B cell (primary cell): ENCODE results near the gene KAZN. TPM values are rescaled to one million over a fixed set of nuclear protein-coding genes. Genes with fewer than 3 reads are reported as not detected.

Source experiments
- ATAC-seq: fragments of 200-7000 bp; cut with Tn5 transposase; one replicate; pipeline ENCODE4 v1.10.0; 2021; ENCODE audit warnings: low read depth, mild to moderate bottlenecking, moderate number of reproducible peaks, moderate library complexity
- CTCF ChIA-PET: fragments of 350-600 bp; sonication (Branson Sonifier 250); formaldehyde crosslinking; loops from one replicate; lab custom pipeline; 2021; ENCODE audit warnings: antibody characterized with exemption, inconsistent platforms; lab: Charles Lee
- POLR2A ChIA-PET: fragments of 350-600 bp; sonication (Branson Sonifier 250); formaldehyde crosslinking; loops from one replicate; lab custom pipeline; 2021; ENCODE audit warnings: antibody characterized with exemption; lab: Charles Lee
- DNase-seq: peaks from one replicate; pipeline ENCODE4 v3.0.0; 2013
- H2AFZ ChIP-seq: 2 replicates; pipeline ENCODE4 v1.6.1; 2012; ENCODE audit warnings: mild to moderate bottlenecking, low read depth, low read length; ENCODE audit not compliant: insufficient read depth, poor library complexity, severe bottlenecking
- H3K27ac ChIP-seq, 2 donors: 1 replicate in 1 of 2; 2 replicates in 1 of 2; pipeline ENCODE4 v1.5.1; 2012 to 2013; ENCODE audit warnings: low read length in 2 of 2, mild to moderate bottlenecking in 2 of 2, moderate library complexity in 1 of 2
- H3K27me3 ChIP-seq, 4 experiments: fragments of 200-600 bp in 1 of 4; sonication (generic) in 1 of 4; replicated peaks in 1 of 4; 1 replicate in 2 of 4; 2 replicates in 2 of 4; pipeline versions ENCODE4 v1.6.1 to v1.7.0; 2013 to 2016; ENCODE audit warnings: low read length in 3 of 4, mild to moderate bottlenecking in 2 of 4, mixed read lengths in 1 of 4, moderate library complexity in 1 of 4; ENCODE audit not compliant: insufficient read depth in 4 of 4, control insufficient read depth in 3 of 4; ENCODE audit errors: control extremely low read depth in 1 of 4
- H3K36me3 ChIP-seq, 2 experiments: replicated peaks in 1 of 2; 1 replicate in 1 of 2; 2 replicates in 1 of 2; pipeline versions ENCODE4 v1.6.1 to v1.7.1; 2013; ENCODE audit warnings: low read length in 1 of 2; ENCODE audit not compliant: insufficient read depth in 2 of 2, control insufficient read depth in 1 of 2; ENCODE audit errors: control extremely low read depth in 1 of 2, extremely low read depth in 1 of 2
- H3K4me1 ChIP-seq, 2 donors: fragments of 200-600 bp in 1 of 2; sonication (generic) in 1 of 2; 1 replicate in 1 of 2; 2 replicates in 1 of 2; pipeline versions ENCODE4 v1.5.1 to v1.6.1; 2013 to 2017; ENCODE audit warnings: low read length in 2 of 2; ENCODE audit not compliant: control insufficient read depth in 2 of 2, insufficient read depth in 2 of 2
- H3K4me2 ChIP-seq: replicated peaks from 2 replicates; pipeline ENCODE3; 2012; ENCODE audit warnings: mild to moderate bottlenecking, low read depth, low read length; ENCODE audit not compliant: poor library complexity, severe bottlenecking
- H3K4me3 ChIP-seq, 5 experiments: fragments of 200-600 bp in 1 of 5; sonication (generic) in 1 of 5; 1 replicate in 3 of 5; 2 replicates in 2 of 5; pipeline versions ENCODE4 v1.5.1 to v1.7.0; 2011 to 2016; ENCODE audit warnings: low read length in 4 of 5, mild to moderate bottlenecking in 4 of 5, low read depth in 2 of 5, control low read depth in 1 of 5, moderate library complexity in 1 of 5; ENCODE audit not compliant: insufficient read depth in 1 of 5; ENCODE audit errors: control extremely low read depth in 1 of 5, extremely low read depth in 1 of 5
- H3K79me2 ChIP-seq: fragments of 200-600 bp; sonication (generic); one replicate; pipeline ENCODE4 v1.6.0; 2016; ENCODE audit warnings: low read length; ENCODE audit not compliant: control insufficient read depth, insufficient read depth
- H3K9ac ChIP-seq: fragments of 200-600 bp; sonication (generic); 2 replicates; pipeline ENCODE4 v1.6.1; 2017; ENCODE audit warnings: mild to moderate bottlenecking, low read length, moderate library complexity
- H3K9me3 ChIP-seq, 3 donors: one replicate each; pipeline versions ENCODE4 v1.6.1 to v1.7.1; 2013; ENCODE audit warnings: low read length in 2 of 3; ENCODE audit not compliant: control insufficient read depth in 2 of 3, insufficient read depth in 1 of 3; ENCODE audit errors: control extremely low read depth in 1 of 3
- H4K20me1 ChIP-seq: 2 replicates; pipeline ENCODE4 v1.6.0; 2012; ENCODE audit warnings: mild to moderate bottlenecking, low read length; ENCODE audit not compliant: insufficient read depth, control insufficient read depth, poor library complexity, severe bottlenecking
- H3K27ac Mint-ChIP-seq: one replicate; pipeline ENCODE4 v1.8.0; 2021; ENCODE audit warnings: mixed read lengths
- H3K27me3 Mint-ChIP-seq: one replicate; pipeline ENCODE4 v1.8.0; 2021; ENCODE audit warnings: mixed read lengths
- H3K4me1 Mint-ChIP-seq: one replicate; pipeline ENCODE4 v1.8.0; 2021; ENCODE audit warnings: mixed read lengths
- H3K4me3 Mint-ChIP-seq: one replicate; pipeline ENCODE4 v1.8.0; 2021; ENCODE audit warnings: mixed read lengths
- H3K9me3 Mint-ChIP-seq: one replicate; pipeline ENCODE4 v1.8.0; 2022; ENCODE audit warnings: mixed read lengths; ENCODE audit not compliant: insufficient read depth
- EZH2 ChIP-seq: IDR thresholded peaks from 2 replicates; pipeline ENCODE4 v1.6.1; 2012; ENCODE audit warnings: borderline replicate concordance, low read depth, mild to moderate bottlenecking, moderate library complexity, low read length; ENCODE audit not compliant: insufficient read depth, poor library complexity, severe bottlenecking
- WGBS: methylation state at CpG from one replicate; pipeline ENCODE4 v1.1.5; 2013; ENCODE audit warnings: missing lambda C conversion rate; ENCODE audit not compliant: insufficient coverage; 5-methylcytosine and 5-hydroxymethylcytosine counted together
- intact Hi-C: fragments of 100-400 bp; cut with micrococcal nuclease; formaldehyde crosslinking; loops from one replicate; pipeline ENCODE4 v1.10.0; 2022
- polyA plus RNA-seq: library from polyadenylated mRNA; depleted of rRNA; stranded (reverse); fragments of >200 nt; gene quantifications from 2 replicates; pipeline ENCODE4 v1.2.3, GENCODE V29; 2012
- total RNA-seq, 2 donors: library from RNA; stranded (reverse); fragments of 120-200 nt in 1 of 2; gene quantifications; 1 replicate in 1 of 2; 2 replicates in 1 of 2; pipeline versions ENCODE4 v1.2.3 to v1.2.4, GENCODE V29; 2013 to 2022
- TF ChIP-seq, protein P1 (sequence below): fragments of 200-600 bp; IDR thresholded peaks from one replicate; pipeline ENCODE4 v1.8.0; 2022; ENCODE audit warnings: antibody characterized with exemption, mild to moderate bottlenecking

Gene KAZN
- total and polyA plus RNA-seq, 2 donors (not counting 1 experiment from before 2014, with no cell fraction given), result 0.13 to 0.39 TPM

GRCh38 chr1:14919751-14920150 lies 321.3 kb downstream of the KAZN start:
- DNase-seq, result no peak
- POLR2A ChIA-PET, result no interaction called here
- CTCF ChIA-PET, result no interaction called here
- intact Hi-C loops, result no loop called here
- no peak for ATAC-seq
- Histone ChIP-seq H3K9me3 (peaks cover 0 to 9% (median 0%) of the 10 kb centered on the region in 3 donors), H3K27me3 (peaks cover 0 to 15% (median 2%) of the 10 kb centered on the region in 4 experiments), H3K4me1 (peaks cover under 1 to 4% of the 10 kb centered on the region in 2 donors), H3K4me3 (no peak overlapping the region), H3K79me2 (no peaks in the 10 kb centered on the region), H2AFZ (no peak overlapping the region), H3K9ac (no peak overlapping the region), H4K20me1 (no peaks in the 10 kb centered on the region), H3K27ac (no peak overlapping the region), H3K36me3 (no peaks in the 10 kb centered on the region), H3K4me2 (no peak overlapping the region)
- Mint-ChIP-seq H3K9me3 (no peaks in the 10 kb centered on the region), H3K4me1 (peaks cover 3% of the 10 kb centered on the region), H3K27me3 (peaks cover 29% of the 10 kb centered on the region), H3K27ac (no peak overlapping the region), H3K4me3 (no peak overlapping the region)
- TF ChIP-seq EZH2, result no peak
- TF ChIP-seq, protein P1, sequence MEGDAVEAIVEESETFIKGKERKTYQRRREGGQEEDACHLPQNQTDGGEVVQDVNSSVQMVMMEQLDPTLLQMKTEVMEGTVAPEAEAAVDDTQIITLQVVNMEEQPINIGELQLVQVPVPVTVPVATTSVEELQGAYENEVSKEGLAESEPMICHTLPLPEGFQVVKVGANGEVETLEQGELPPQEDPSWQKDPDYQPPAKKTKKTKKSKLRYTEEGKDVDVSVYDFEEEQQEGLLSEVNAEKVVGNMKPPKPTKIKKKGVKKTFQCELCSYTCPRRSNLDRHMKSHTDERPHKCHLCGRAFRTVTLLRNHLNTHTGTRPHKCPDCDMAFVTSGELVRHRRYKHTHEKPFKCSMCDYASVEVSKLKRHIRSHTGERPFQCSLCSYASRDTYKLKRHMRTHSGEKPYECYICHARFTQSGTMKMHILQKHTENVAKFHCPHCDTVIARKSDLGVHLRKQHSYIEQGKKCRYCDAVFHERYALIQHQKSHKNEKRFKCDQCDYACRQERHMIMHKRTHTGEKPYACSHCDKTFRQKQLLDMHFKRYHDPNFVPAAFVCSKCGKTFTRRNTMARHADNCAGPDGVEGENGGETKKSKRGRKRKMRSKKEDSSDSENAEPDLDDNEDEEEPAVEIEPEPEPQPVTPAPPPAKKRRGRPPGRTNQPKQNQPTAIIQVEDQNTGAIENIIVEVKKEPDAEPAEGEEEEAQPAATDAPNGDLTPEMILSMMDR, result no peak
- no CpG with 5 or more reads among the region's 5 CpGs for WGBS

DNA sequence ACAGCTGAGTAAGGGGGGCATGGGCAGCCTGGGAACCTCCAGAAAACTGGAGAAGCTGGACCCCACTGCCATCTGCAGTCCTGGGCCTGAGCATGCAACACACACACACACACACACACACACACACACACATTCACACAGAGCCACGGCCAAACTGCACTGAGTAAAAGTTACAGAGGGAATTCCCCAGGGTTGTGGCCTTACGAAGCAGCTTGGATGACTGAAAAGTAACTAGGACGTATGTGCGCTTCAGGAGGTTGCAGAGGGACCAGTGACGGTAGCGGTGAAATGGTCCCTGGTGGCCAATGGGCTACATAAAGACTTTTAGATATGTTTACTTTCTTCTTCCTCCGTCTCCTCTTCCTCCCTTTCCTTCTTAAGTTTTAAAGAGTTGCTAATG lies 322.6 kb downstream of the KAZN start:
- intact Hi-C loops, result no loop called here
- H4K20me1 ChIP-seq, result no peaks in the 10 kb centered on the region
- ChIA-PET CTCF (no interaction called here), POLR2A (no interaction called here)
- no peaks in the 10 kb centered on the region for H3K36me3 ChIP-seq
- Mint-ChIP-seq H3K9me3 (no peaks in the 10 kb centered on the region), H3K27me3 (peaks cover 40% of the 10 kb centered on the region), H3K4me1 (peaks cover 11% of the 10 kb centered on the region), H3K4me3 (no peak overlapping the region), H3K27ac (no peak overlapping the region)
- TF ChIP-seq, protein P1, result no peak
- TF ChIP-seq EZH2, result no peak
- no peak for DNase-seq
- no peak for ATAC-seq
- peaks cover 4 to 8% of the 10 kb centered on the region in 2 donors for H3K4me1 ChIP-seq
- no CpG with 5 or more reads among the region's 7 CpGs for WGBS
- peaks cover 0 to 12% (median 0%) of the 10 kb centered on the region in 3 donors for H3K9me3 ChIP-seq
- no peak overlapping the region for H3K27ac ChIP-seq
- no peak overlapping the region for H3K4me3 ChIP-seq
- H2AFZ ChIP-seq, result no peak overlapping the region
- H3K9ac ChIP-seq, result no peak overlapping the region
- no peak overlapping the region for H3K4me2 ChIP-seq
- H3K79me2 ChIP-seq, result no peaks in the 10 kb centered on the region
- peaks cover 0 to 28% (median 11%) of the 10 kb centered on the region in 4 experiments for H3K27me3 ChIP-seq
